ENCODE measurements around the gene C1QTNF9.

DNA sequence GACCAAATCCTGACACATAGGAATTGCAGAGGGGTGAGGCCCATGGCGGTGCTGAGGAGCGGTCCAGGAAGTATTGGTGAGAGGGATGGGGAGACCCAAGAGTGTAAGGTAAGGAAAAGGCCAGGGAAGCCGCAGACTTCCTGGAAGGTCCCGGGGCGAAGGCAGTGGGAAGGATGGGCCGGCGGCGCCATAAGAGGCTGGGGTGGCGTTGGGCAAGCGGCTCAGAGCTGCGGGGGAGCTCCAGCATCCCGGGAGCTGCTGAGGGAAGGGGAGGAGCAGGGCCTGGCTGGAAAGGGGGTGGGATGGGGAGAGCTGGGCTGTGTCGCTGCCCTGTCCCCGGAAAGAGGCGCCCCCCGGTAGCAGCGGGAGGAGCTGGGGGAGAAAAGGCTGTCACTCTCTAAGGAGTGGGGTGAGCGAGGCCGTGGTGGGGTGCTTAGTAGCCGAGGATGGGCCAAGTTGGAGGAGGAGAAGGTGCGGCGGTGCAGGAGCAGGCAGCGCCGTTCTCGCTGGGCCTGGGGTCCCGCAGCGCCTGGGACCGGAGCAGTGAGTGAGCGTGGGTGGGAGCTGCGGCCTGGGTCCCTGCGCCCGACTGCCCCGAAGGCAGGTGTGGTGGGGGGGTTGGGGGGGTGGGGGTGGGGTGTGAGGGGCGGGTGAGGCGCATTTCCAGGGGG, 30.7 kb downstream of the C1QTNF9 start:
- TF ChIP-seq, protein P1, sequence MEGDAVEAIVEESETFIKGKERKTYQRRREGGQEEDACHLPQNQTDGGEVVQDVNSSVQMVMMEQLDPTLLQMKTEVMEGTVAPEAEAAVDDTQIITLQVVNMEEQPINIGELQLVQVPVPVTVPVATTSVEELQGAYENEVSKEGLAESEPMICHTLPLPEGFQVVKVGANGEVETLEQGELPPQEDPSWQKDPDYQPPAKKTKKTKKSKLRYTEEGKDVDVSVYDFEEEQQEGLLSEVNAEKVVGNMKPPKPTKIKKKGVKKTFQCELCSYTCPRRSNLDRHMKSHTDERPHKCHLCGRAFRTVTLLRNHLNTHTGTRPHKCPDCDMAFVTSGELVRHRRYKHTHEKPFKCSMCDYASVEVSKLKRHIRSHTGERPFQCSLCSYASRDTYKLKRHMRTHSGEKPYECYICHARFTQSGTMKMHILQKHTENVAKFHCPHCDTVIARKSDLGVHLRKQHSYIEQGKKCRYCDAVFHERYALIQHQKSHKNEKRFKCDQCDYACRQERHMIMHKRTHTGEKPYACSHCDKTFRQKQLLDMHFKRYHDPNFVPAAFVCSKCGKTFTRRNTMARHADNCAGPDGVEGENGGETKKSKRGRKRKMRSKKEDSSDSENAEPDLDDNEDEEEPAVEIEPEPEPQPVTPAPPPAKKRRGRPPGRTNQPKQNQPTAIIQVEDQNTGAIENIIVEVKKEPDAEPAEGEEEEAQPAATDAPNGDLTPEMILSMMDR (IDR thresholded peaks at IDR 0.05), result no peak
- no peak for TF ChIP-seq POLR2A (IDR thresholded peaks at IDR 0.05)
